ENCODE results near the gene ROR1.

The ROR1 gene

DNA sequence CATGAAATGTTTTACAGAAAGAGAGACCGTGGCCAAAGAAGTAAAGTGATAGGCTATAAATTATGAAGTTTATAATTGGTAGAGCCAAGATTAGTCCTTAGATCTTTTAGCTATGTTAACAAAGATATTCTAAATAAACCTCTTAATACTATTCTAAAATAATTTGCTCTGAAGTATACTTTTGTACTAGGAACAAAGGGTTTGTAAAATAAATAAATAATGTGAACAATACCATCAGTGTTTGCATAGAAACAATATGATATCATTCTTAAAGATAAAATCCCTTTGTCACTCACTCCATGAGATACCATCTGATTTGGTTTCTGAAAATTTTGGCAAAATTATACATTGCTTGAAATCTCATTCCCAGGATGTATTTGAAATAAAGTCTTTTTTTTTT lies 322.0 kb downstream of the ROR1 start:
- no peak overlapping the region for H3K4me3 ChIP-seq (ENCODE audit: low read length)
- no peaks in the 10 kb centered on the region for H3F3A ChIP-seq (ENCODE audit: insufficient read depth, low read length)
- no peaks in the 10 kb centered on the region for H4K20me1 ChIP-seq (ENCODE audit: insufficient read depth, low read length)
- no peak overlapping the region for H3K27ac ChIP-seq (ENCODE audit: low read length)
- no peak overlapping the region for H3K9ac ChIP-seq (ENCODE audit: low read length)
- H3K79me2 ChIP-seq (ENCODE audit: low read length), result no peaks in the 10 kb centered on the region
- no peaks in the 10 kb centered on the region for H3K36me3 ChIP-seq (replicated peaks; ENCODE audit: insufficient read depth, low read length)
- no peaks in the 10 kb centered on the region for H3K4me1 ChIP-seq (ENCODE audit: low read length)
- H3K9me3 ChIP-seq (replicated peaks; ENCODE audit: insufficient read depth, low read length), result no peaks in the 10 kb centered on the region
- DNase-seq, result no peak
- H3K27me3 ChIP-seq (replicated peaks; ENCODE audit: insufficient read depth, low read length), result no peaks in the 10 kb centered on the region
- no peak overlapping the region for H2AFZ ChIP-seq (ENCODE audit: low read length)
- no peak overlapping the region for H3K4me2 ChIP-seq (ENCODE audit: low read depth, low read length)
- TF ChIP-seq, protein P1, sequence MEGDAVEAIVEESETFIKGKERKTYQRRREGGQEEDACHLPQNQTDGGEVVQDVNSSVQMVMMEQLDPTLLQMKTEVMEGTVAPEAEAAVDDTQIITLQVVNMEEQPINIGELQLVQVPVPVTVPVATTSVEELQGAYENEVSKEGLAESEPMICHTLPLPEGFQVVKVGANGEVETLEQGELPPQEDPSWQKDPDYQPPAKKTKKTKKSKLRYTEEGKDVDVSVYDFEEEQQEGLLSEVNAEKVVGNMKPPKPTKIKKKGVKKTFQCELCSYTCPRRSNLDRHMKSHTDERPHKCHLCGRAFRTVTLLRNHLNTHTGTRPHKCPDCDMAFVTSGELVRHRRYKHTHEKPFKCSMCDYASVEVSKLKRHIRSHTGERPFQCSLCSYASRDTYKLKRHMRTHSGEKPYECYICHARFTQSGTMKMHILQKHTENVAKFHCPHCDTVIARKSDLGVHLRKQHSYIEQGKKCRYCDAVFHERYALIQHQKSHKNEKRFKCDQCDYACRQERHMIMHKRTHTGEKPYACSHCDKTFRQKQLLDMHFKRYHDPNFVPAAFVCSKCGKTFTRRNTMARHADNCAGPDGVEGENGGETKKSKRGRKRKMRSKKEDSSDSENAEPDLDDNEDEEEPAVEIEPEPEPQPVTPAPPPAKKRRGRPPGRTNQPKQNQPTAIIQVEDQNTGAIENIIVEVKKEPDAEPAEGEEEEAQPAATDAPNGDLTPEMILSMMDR (IDR thresholded peaks at IDR 0.05; ENCODE audit: low read length), result no peak
- TF ChIP-seq EZH2 (optimal IDR thresholded peaks at IDR 0.05; ENCODE audit: low read depth, low read length) (no peak), EZH2phosphoT487 (IDR thresholded peaks at IDR 0.05; ENCODE audit: low read length) (no peak)
- H3K9me2 ChIP-seq (replicated peaks; ENCODE audit: insufficient read depth, low read length), result no peaks in the 10 kb centered on the region

DNA sequence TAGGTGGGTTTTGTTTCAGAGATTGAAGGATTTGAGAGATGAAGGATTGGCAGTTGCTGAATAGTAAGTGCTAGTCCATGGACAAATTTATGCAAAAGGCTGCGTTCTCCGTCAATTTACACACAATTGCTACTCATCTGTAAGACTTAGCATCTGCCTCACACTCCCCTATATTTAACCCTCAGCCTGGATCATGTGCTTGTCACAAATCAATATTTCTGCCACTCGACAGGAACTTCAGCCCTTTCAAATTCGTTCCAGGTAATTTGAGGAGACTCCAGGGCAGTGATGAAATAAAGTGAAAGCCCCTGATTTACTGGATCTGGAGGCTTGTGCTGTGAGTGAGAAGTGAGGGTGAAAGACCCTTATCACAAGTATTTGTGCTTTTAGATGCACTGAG lies 324.0 kb downstream of the ROR1 start:
- no peaks in the 10 kb centered on the region for H3K9me2 ChIP-seq (replicated peaks; ENCODE audit: insufficient read depth, low read length)
- H4K20me1 ChIP-seq (ENCODE audit: insufficient read depth, low read length), result no peaks in the 10 kb centered on the region
- H3K27me3 ChIP-seq (replicated peaks; ENCODE audit: insufficient read depth, low read length), result no peaks in the 10 kb centered on the region
- no peak overlapping the region for H3K4me3 ChIP-seq (ENCODE audit: low read length)
- H3K36me3 ChIP-seq (replicated peaks; ENCODE audit: insufficient read depth, low read length), result no peaks in the 10 kb centered on the region
- no peak overlapping the region for H2AFZ ChIP-seq (ENCODE audit: low read length)
- no peak overlapping the region for H3K27ac ChIP-seq (ENCODE audit: low read length)
- H3F3A ChIP-seq (ENCODE audit: insufficient read depth, low read length), result no peaks in the 10 kb centered on the region
- H3K79me2 ChIP-seq (ENCODE audit: low read length), result no peaks in the 10 kb centered on the region
- TF ChIP-seq EZH2 (optimal IDR thresholded peaks at IDR 0.05; ENCODE audit: low read depth, low read length), result no peak
- no peak for TF ChIP-seq EZH2phosphoT487 (IDR thresholded peaks at IDR 0.05; ENCODE audit: low read length)
- TF ChIP-seq, protein P1 (IDR thresholded peaks at IDR 0.05; ENCODE audit: low read length), result no peak
- DNase-seq, result no peak
- no peaks in the 10 kb centered on the region for H3K4me1 ChIP-seq (ENCODE audit: low read length)
- H3K9ac ChIP-seq (ENCODE audit: low read length), result no peak overlapping the region
- H3K9me3 ChIP-seq (replicated peaks; ENCODE audit: insufficient read depth, low read length), result no peaks in the 10 kb centered on the region
- no peak overlapping the region for H3K4me2 ChIP-seq (ENCODE audit: low read depth, low read length)

DNA sequence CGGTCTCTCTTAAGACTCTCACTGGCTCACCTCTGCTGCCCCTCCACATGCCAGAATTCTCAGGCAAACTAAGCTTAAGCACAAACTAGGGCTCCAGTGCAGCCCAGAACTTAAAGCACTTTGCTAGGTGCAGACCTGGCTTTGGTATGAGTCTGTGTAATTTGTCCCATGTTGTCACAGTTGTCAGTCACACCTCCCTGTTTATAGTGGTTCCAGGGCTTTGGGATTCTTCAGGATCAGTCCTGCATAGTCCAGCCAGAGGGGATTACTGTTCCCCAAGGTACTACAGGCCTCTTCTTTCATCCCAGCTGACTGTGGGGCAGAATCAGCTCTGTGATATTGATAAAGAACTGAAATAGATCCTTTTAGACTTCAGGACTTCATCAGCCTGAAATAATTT lies 324.6 kb downstream of the ROR1 start:
- H3K36me3 ChIP-seq (replicated peaks; ENCODE audit: insufficient read depth, low read length), result no peaks in the 10 kb centered on the region
- no peak for DNase-seq
- H3K4me2 ChIP-seq (ENCODE audit: low read depth, low read length), result no peak overlapping the region
- H3K27ac ChIP-seq (ENCODE audit: low read length), result no peak overlapping the region
- H3K4me1 ChIP-seq (ENCODE audit: low read length), result no peaks in the 10 kb centered on the region
- no peaks in the 10 kb centered on the region for H4K20me1 ChIP-seq (ENCODE audit: insufficient read depth, low read length)
- H3K79me2 ChIP-seq (ENCODE audit: low read length), result no peaks in the 10 kb centered on the region
- no peaks in the 10 kb centered on the region for H3K27me3 ChIP-seq (replicated peaks; ENCODE audit: insufficient read depth, low read length)
- H2AFZ ChIP-seq (ENCODE audit: low read length), result no peak overlapping the region
- no peak for TF ChIP-seq EZH2 (optimal IDR thresholded peaks at IDR 0.05; ENCODE audit: low read depth, low read length)
- TF ChIP-seq, protein P1 (IDR thresholded peaks at IDR 0.05; ENCODE audit: low read length), result no peak
- TF ChIP-seq EZH2phosphoT487 (IDR thresholded peaks at IDR 0.05; ENCODE audit: low read length), result no peak
- H3K9me2 ChIP-seq (replicated peaks; ENCODE audit: insufficient read depth, low read length), result no peaks in the 10 kb centered on the region
- H3K9me3 ChIP-seq (replicated peaks; ENCODE audit: insufficient read depth, low read length), result no peaks in the 10 kb centered on the region
- no peak overlapping the region for H3K9ac ChIP-seq (ENCODE audit: low read length)
- no peaks in the 10 kb centered on the region for H3F3A ChIP-seq (ENCODE audit: insufficient read depth, low read length)
- no peak overlapping the region for H3K4me3 ChIP-seq (ENCODE audit: low read length)
